ENCODE data around the gene CD99.

The CD99 gene

GRCh38 chrX:2676794-2677675, 14.1 kb upstream of the CD99 start:
- no peak for DNase-seq

GRCh38 chrX:2677764-2678163, 13.3 kb upstream of the CD99 start:
- DNase-seq = no peak

GRCh38 chrX:2678583-2678982, 12.5 kb upstream of the CD99 start:
- no peak for DNase-seq

GRCh38 chrX:2679534-2680485, 11.3 kb upstream of the CD99 start:
- no peak for DNase-seq

GRCh38 chrX:2680486-2681348, 10.4 kb upstream of the CD99 start:
- DNase-seq = no peak

- DNase-seq = no peak
These were observed 8.4 kb upstream of the CD99 start for GRCh38 chrX:2682565-2683177.

GRCh38 chrX:2684256-2684655, 6.8 kb upstream of the CD99 start:
- no peak for DNase-seq

- DNase-seq = no peak
These were observed 5.2 kb upstream of the CD99 start for GRCh38 chrX:2685886-2686285.

GRCh38 chrX:2689773-2690666, 1.1 kb upstream of the CD99 start:
- no peak for DNase-seq

GRCh38 chrX:2691543-2692220, 587 bp downstream of the CD99 start:
- no peak for DNase-seq

- DNase-seq = no peak
These were observed 1.4 kb downstream of the CD99 start for GRCh38 chrX:2692221-2693112.

- DNase-seq = no peak
These were observed 2.3 kb downstream of the CD99 start for GRCh38 chrX:2693113-2694002.

GRCh38 chrX:2694914-2695267, 3.8 kb downstream of the CD99 start:
- DNase-seq = no peak

GRCh38 chrX:2696698-2697215, 5.7 kb downstream of the CD99 start:
- no peak for DNase-seq

GRCh38 chrX:2697306-2697705, 6.2 kb downstream of the CD99 start:
- no peak for DNase-seq

GRCh38 chrX:2697741-2698299, 6.7 kb downstream of the CD99 start:
- no peak for DNase-seq

- no peak for DNase-seq
These were observed 7.5 kb downstream of the CD99 start for GRCh38 chrX:2698604-2699003.

GRCh38 chrX:2699959-2700358, 8.9 kb downstream of the CD99 start:
- no peak for DNase-seq
